Measurements from ENCODE around the gene SERINC5.

The SERINC5 gene

DNA sequence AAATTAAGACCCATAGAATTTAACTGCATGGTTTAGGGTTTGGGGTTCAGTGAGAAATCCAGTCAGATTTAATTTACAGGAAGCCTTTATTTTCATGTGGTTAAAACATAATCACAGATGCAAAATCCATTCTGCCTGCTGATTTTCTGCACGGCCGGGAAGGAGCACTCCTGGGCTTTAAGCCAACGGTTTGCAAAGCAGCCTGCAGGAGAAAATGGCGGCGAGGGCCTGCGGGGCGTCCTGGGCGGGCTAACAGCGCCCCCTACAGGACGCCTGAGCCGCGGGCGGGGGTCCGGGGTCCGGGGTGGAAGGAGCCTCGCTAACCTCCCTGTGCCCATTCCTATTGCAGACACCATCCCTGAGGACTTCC lies 173.1 kb downstream of the SERINC5 start:
- no peak overlapping the region for H3K4me2 ChIP-seq (ENCODE audit: low read depth, low read length)
- H3K9me3 ChIP-seq (replicated peaks; ENCODE audit: insufficient read depth, low read length) = no peaks in the 10 kb centered on the region
- H3K27me3 ChIP-seq (replicated peaks; ENCODE audit: insufficient read depth, low read length) = no peaks in the 10 kb centered on the region
- no peaks in the 10 kb centered on the region for H3K36me3 ChIP-seq (replicated peaks; ENCODE audit: insufficient read depth, low read length)
- no peaks in the 10 kb centered on the region for H3K4me1 ChIP-seq (ENCODE audit: low read length)
- no peak overlapping the region for H3K9ac ChIP-seq (ENCODE audit: low read length)
- H2AFZ ChIP-seq (ENCODE audit: low read length) = no peak overlapping the region
- no peak for DNase-seq
- H3F3A ChIP-seq (ENCODE audit: insufficient read depth, low read length) = no peaks in the 10 kb centered on the region
- no peaks in the 10 kb centered on the region for H4K20me1 ChIP-seq (ENCODE audit: insufficient read depth, low read length)
- no peak overlapping the region for H3K27ac ChIP-seq (ENCODE audit: low read length)
- no peaks in the 10 kb centered on the region for H3K79me2 ChIP-seq (ENCODE audit: low read length)
- H3K4me3 ChIP-seq (ENCODE audit: low read length) = no peak overlapping the region
- no peaks in the 10 kb centered on the region for H3K9me2 ChIP-seq (replicated peaks; ENCODE audit: insufficient read depth, low read length)
- TF ChIP-seq EZH2 (optimal IDR thresholded peaks at IDR 0.05; ENCODE audit: low read depth, low read length) (no peak), EZH2phosphoT487 (IDR thresholded peaks at IDR 0.05; ENCODE audit: low read length) (no peak)
- TF ChIP-seq, protein P1, sequence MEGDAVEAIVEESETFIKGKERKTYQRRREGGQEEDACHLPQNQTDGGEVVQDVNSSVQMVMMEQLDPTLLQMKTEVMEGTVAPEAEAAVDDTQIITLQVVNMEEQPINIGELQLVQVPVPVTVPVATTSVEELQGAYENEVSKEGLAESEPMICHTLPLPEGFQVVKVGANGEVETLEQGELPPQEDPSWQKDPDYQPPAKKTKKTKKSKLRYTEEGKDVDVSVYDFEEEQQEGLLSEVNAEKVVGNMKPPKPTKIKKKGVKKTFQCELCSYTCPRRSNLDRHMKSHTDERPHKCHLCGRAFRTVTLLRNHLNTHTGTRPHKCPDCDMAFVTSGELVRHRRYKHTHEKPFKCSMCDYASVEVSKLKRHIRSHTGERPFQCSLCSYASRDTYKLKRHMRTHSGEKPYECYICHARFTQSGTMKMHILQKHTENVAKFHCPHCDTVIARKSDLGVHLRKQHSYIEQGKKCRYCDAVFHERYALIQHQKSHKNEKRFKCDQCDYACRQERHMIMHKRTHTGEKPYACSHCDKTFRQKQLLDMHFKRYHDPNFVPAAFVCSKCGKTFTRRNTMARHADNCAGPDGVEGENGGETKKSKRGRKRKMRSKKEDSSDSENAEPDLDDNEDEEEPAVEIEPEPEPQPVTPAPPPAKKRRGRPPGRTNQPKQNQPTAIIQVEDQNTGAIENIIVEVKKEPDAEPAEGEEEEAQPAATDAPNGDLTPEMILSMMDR (IDR thresholded peaks at IDR 0.05; ENCODE audit: low read length) = peak; percentile 69

DNA sequence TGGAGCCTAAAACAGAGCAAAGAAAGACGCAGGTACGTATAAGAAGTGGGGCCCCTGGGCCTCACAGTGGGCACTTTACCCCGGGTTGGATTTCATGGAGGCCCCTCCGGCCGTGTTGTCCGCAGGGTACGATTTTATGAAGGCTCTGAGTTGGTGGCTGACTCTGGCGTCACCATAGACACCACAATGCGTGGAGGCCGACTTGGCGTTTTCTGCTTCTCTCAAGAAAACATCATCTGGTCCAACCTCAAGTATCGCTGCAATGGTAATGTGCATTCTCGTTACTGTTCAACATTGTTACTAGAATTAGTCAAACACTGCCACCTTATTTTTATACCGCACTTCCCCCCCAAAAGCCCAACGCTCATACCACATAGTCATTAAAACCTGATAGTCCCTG lies 173.6 kb downstream of the SERINC5 start:
- H3K9me2 ChIP-seq (replicated peaks; ENCODE audit: insufficient read depth, low read length) = no peaks in the 10 kb centered on the region
- H3K4me2 ChIP-seq (ENCODE audit: low read depth, low read length) = no peak overlapping the region
- H3K9me3 ChIP-seq (replicated peaks; ENCODE audit: insufficient read depth, low read length) = no peaks in the 10 kb centered on the region
- H4K20me1 ChIP-seq (ENCODE audit: insufficient read depth, low read length) = no peaks in the 10 kb centered on the region
- H3K27ac ChIP-seq (ENCODE audit: low read length) = no peak overlapping the region
- TF ChIP-seq, protein P1 (IDR thresholded peaks at IDR 0.05; ENCODE audit: low read length) = no peak
- no peak for TF ChIP-seq EZH2 (optimal IDR thresholded peaks at IDR 0.05; ENCODE audit: low read depth, low read length)
- no peak for TF ChIP-seq EZH2phosphoT487 (IDR thresholded peaks at IDR 0.05; ENCODE audit: low read length)
- H3F3A ChIP-seq (ENCODE audit: insufficient read depth, low read length) = no peaks in the 10 kb centered on the region
- no peak overlapping the region for H2AFZ ChIP-seq (ENCODE audit: low read length)
- no peaks in the 10 kb centered on the region for H3K4me1 ChIP-seq (ENCODE audit: low read length)
- H3K4me3 ChIP-seq (ENCODE audit: low read length) = no peak overlapping the region
- H3K36me3 ChIP-seq (replicated peaks; ENCODE audit: insufficient read depth, low read length) = no peaks in the 10 kb centered on the region
- no peaks in the 10 kb centered on the region for H3K27me3 ChIP-seq (replicated peaks; ENCODE audit: insufficient read depth, low read length)
- no peak for DNase-seq
- no peaks in the 10 kb centered on the region for H3K79me2 ChIP-seq (ENCODE audit: low read length)
- no peak overlapping the region for H3K9ac ChIP-seq (ENCODE audit: low read length)

DNA sequence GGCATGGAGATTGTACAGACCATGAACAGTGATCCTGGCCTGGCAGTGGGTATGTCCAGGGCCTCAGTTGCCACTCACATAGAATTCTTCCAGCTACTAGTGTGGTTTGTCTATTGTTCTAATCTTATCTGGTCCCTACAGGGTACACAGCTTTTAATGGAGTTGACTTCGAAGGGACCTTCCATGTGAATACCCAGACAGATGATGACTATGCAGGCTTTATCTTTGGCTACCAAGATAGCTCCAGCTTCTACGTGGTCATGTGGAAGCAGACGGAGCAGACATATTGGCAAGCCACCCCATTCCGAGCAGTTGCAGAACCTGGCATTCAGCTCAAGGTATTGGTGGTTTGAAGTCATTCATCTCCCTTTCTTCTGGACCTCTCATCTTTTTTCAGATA lies 176.9 kb downstream of the SERINC5 start:
- no peak overlapping the region for H3K4me2 ChIP-seq (ENCODE audit: low read depth, low read length)
- no peaks in the 10 kb centered on the region for H4K20me1 ChIP-seq (ENCODE audit: insufficient read depth, low read length)
- H3K79me2 ChIP-seq (ENCODE audit: low read length) = no peaks in the 10 kb centered on the region
- no peak overlapping the region for H3K9ac ChIP-seq (ENCODE audit: low read length)
- H3K4me1 ChIP-seq (ENCODE audit: low read length) = no peaks in the 10 kb centered on the region
- no peak overlapping the region for H3K4me3 ChIP-seq (ENCODE audit: low read length)
- TF ChIP-seq EZH2phosphoT487 (IDR thresholded peaks at IDR 0.05; ENCODE audit: low read length) (no peak), EZH2 (optimal IDR thresholded peaks at IDR 0.05; ENCODE audit: low read depth, low read length) (no peak)
- TF ChIP-seq, protein P1 (IDR thresholded peaks at IDR 0.05; ENCODE audit: low read length) = no peak
- H2AFZ ChIP-seq (ENCODE audit: low read length) = no peak overlapping the region
- H3F3A ChIP-seq (ENCODE audit: insufficient read depth, low read length) = no peaks in the 10 kb centered on the region
- H3K9me2 ChIP-seq (replicated peaks; ENCODE audit: insufficient read depth, low read length) = no peaks in the 10 kb centered on the region
- H3K9me3 ChIP-seq (replicated peaks; ENCODE audit: insufficient read depth, low read length) = no peaks in the 10 kb centered on the region
- H3K27ac ChIP-seq (ENCODE audit: low read length) = no peak overlapping the region
- H3K36me3 ChIP-seq (replicated peaks; ENCODE audit: insufficient read depth, low read length) = no peaks in the 10 kb centered on the region
- DNase-seq = no peak
- H3K27me3 ChIP-seq (replicated peaks; ENCODE audit: insufficient read depth, low read length) = no peaks in the 10 kb centered on the region

Data from MM.1S (cell line).